Ascending aorta (tissue), 2 donors: ENCODE results near the gene PTPRN. TPM values are rescaled to one million over a fixed set of nuclear protein-coding genes. Genes with fewer than 3 reads are reported as not detected.

ENCODE experiments used
- DNase-seq, 2 donors: peaks; one replicate each; pipeline ENCODE4 v3.0.0-alpha.2; 2019; ENCODE audit warnings: low spot score in 2 of 2
- H3K27ac ChIP-seq, 2 donors: fragments of 200-600 bp; sonication (generic); one replicate each; pipeline ENCODE4 v1.5.1; 2016 to 2017; ENCODE audit warnings: mild to moderate bottlenecking in 1 of 2
- H3K27me3 ChIP-seq: fragments of 200-600 bp; sonication (generic); one replicate; pipeline ENCODE4 v1.5.1; 2017
- H3K36me3 ChIP-seq, 2 donors: fragments of 200-600 bp; sonication (generic); one replicate each; pipeline ENCODE4 v1.5.1; 2016
- H3K4me1 ChIP-seq, 2 donors: fragments of 200-600 bp; sonication (generic); one replicate each; pipeline ENCODE4 v1.5.1; 2016 to 2017; ENCODE audit warnings: mild to moderate bottlenecking in 1 of 2
- H3K4me3 ChIP-seq, 2 donors: fragments of 200-600 bp; sonication (generic); one replicate each; pipeline ENCODE4 v1.5.1; 2016 to 2017; ENCODE audit warnings: mild to moderate bottlenecking in 1 of 2
- H3K9me3 ChIP-seq, 2 donors: fragments of 200-600 bp; sonication (generic); one replicate each; pipeline ENCODE4 v1.5.1; 2016
- intact Hi-C: fragments of 100-400 bp; cut with DNase I; formaldehyde crosslinking; loops from one replicate; pipeline ENCODE4 v1.15.1; 2023
- total RNA-seq: library from RNA; depleted of rRNA; stranded (reverse); fragments of >200 nt; gene quantifications from one replicate; pipeline ENCODE4 v1.1.0, GENCODE V29; 2016
- TF ChIP-seq, protein P1 (sequence below), 3 experiments: fragments of 200-600 bp in 2 of 3; fragments of 450-650 bp in 1 of 3; sonication (generic) in 2 of 3; IDR thresholded peaks; one replicate each; pipeline ENCODE4 v1.5.1; 2016 to 2019; ENCODE audit warnings: antibody characterized with exemption in 3 of 3, mild to moderate bottlenecking in 1 of 3, moderate library complexity in 1 of 3

PTPRN gene
- total RNA-seq, 1 donor from 2014 or later: not detected

- Histone ChIP-seq H3K27ac (peak overlapping the region; percentile 96), H3K4me3 (peak overlapping the region in 1 of 2 donors; percentile 5), H3K27me3 (no peaks in the 10 kb centered on the region), H3K36me3 (no peaks in the 10 kb centered on the region), H3K4me1 (peaks cover 10 to 23% of the 10 kb centered on the region in 2 donors), H3K9me3 (no peaks in the 10 kb centered on the region)
- TF ChIP-seq, protein P1, sequence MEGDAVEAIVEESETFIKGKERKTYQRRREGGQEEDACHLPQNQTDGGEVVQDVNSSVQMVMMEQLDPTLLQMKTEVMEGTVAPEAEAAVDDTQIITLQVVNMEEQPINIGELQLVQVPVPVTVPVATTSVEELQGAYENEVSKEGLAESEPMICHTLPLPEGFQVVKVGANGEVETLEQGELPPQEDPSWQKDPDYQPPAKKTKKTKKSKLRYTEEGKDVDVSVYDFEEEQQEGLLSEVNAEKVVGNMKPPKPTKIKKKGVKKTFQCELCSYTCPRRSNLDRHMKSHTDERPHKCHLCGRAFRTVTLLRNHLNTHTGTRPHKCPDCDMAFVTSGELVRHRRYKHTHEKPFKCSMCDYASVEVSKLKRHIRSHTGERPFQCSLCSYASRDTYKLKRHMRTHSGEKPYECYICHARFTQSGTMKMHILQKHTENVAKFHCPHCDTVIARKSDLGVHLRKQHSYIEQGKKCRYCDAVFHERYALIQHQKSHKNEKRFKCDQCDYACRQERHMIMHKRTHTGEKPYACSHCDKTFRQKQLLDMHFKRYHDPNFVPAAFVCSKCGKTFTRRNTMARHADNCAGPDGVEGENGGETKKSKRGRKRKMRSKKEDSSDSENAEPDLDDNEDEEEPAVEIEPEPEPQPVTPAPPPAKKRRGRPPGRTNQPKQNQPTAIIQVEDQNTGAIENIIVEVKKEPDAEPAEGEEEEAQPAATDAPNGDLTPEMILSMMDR (IDR thresholded peaks at IDR 0.05): peak in 1 of 3 experiments; percentile 4
- intact Hi-C loops: loop anchor here (1.0 to 10.0 kb wide), 4 partner anchors 20 to 270 kb away; partner anchors contain the start of genes CHPF, RETREG2 and TMEM198
- peak; percentile 43 to 92 for DNase-seq
Observed at GRCh38 chr2:219274361-219274921, 34.8 kb downstream of the PTPRN start.

GRCh38 chr2:219273937-219274336 is 35.3 kb downstream of the PTPRN start:
- Histone ChIP-seq H3K36me3 (no peaks in the 10 kb centered on the region), H3K27ac (peak overlapping the region; percentile 96), H3K4me3 (peak overlapping the region in 1 of 2 donors; percentile 5), H3K27me3 (no peaks in the 10 kb centered on the region), H3K9me3 (no peaks in the 10 kb centered on the region), H3K4me1 (peaks cover 10 to 23% of the 10 kb centered on the region in 2 donors)
- DNase-seq: peak; percentile 52 to 78
- TF ChIP-seq, protein P1 (IDR thresholded peaks at IDR 0.05): no peak
- intact Hi-C loops: loop anchor here (1.0 to 10.0 kb wide), 4 partner anchors 20 to 271 kb away; partner anchors contain the start of genes CHPF, RETREG2 and TMEM198

GRCh38 chr2:219272995-219273394 is 36.2 kb downstream of the PTPRN start:
- Histone ChIP-seq H3K4me1 (peaks cover 10 to 14% of the 10 kb centered on the region in 2 donors), H3K27me3 (no peaks in the 10 kb centered on the region), H3K27ac (peak overlapping the region; percentile 96), H3K36me3 (no peaks in the 10 kb centered on the region), H3K9me3 (no peaks in the 10 kb centered on the region), H3K4me3 (no peak overlapping the region)
- TF ChIP-seq, protein P1 (IDR thresholded peaks at IDR 0.05): no peak
- no peak for DNase-seq
- intact Hi-C loops: loop anchor here (10.0 kb wide), 1 partner anchor 272 kb away; the partner anchor contains the start of genes CHPF and TMEM198

DNA sequence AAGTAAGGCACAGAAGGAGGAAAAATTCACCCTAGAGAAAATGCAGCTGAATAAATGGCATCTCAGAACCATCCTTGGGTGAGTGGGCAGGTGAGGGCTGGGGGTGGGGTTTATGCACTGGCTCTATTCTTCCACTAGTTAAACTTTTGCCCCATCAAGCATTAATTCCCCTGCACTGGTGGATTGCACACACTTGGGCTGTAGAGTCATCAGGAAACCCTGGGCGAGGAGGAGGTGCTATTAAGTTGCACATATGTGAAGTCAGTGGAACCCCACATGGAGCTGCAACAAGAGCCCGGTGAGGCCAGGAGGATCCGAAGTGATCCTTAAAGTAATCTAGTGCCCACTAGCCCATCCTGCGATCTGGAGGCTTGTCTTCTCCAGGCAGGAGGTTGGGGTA is 36.8 kb downstream of the PTPRN start:
- H3K27ac ChIP-seq: no peak overlapping the region
- no peak overlapping the region for H3K4me3 ChIP-seq
- DNase-seq: no peak
- no peaks in the 10 kb centered on the region for H3K27me3 ChIP-seq
- H3K36me3 ChIP-seq: no peaks in the 10 kb centered on the region
- H3K9me3 ChIP-seq: no peaks in the 10 kb centered on the region
- TF ChIP-seq, protein P1 (IDR thresholded peaks at IDR 0.05): no peak
- peaks cover 8 to 10% of the 10 kb centered on the region in 2 donors for H3K4me1 ChIP-seq
- intact Hi-C loops: loop anchor here (10.0 kb wide), 1 partner anchor 272 kb away; the partner anchor contains the start of genes CHPF and TMEM198

DNA sequence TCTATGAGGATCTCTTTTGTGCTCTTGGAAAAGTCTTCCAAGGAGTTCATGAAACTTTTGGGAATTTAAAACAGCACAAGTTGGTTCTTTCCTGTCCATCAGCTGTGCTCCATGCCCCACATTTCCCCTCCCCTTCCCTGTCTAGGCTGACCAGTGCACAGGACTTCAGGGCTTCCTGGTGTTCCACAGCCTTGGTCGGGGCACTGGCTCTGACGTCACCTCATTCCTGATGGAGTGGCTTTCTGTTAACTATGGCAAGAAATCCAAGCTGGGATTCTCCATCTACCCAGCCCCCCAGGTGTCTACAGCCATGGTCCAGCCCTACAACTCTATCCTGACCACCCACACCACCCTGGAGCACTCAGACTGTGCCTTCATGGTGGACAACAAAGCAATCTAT is 38.2 kb downstream of the PTPRN start:
- no peaks in the 10 kb centered on the region for H3K9me3 ChIP-seq
- no peaks in the 10 kb centered on the region for H3K36me3 ChIP-seq
- no peak for DNase-seq
- TF ChIP-seq, protein P1 (IDR thresholded peaks at IDR 0.05): no peak
- H3K27me3 ChIP-seq: no peaks in the 10 kb centered on the region
- intact Hi-C loops: loop anchor here (10.0 kb wide), 1 partner anchor 274 kb away; the partner anchor contains the start of genes CHPF and TMEM198
- no peak overlapping the region for H3K4me3 ChIP-seq
- H3K4me1 ChIP-seq: peaks cover 7 to 10% of the 10 kb centered on the region in 2 donors
- no peak overlapping the region for H3K27ac ChIP-seq
